Stimulated activated CD8-positive, alpha-beta memory T cell treated with anti-CD3 and anti-CD28 coated beads, Interleukin-7, amount 100 ng/mL, for 1 hour (primary cell): ENCODE measurements around the gene MED12L.
"Not testable (repeated sequence)": the region's sequence is repeated elsewhere in the genome, so short reads cannot be mapped to it uniquely, and the experiment has no call there.

Experiments
- DNase-seq, 2 donors: peaks; one replicate each; pipeline ENCODE4 v3.0.0-alpha.2; 2020; ENCODE audit warnings: low read depth in 2 of 2

Gene MED12L

GRCh38 chr3:151372063-151372820, 286.8 kb downstream of the MED12L start:
- DNase-seq = no peak

GRCh38 chr3:151377768-151378385, 292.4 kb downstream of the MED12L start:
- DNase-seq = no peak

GRCh38 chr3:151379083-151379734, 293.7 kb downstream of the MED12L start:
- no peak for DNase-seq

DNA sequence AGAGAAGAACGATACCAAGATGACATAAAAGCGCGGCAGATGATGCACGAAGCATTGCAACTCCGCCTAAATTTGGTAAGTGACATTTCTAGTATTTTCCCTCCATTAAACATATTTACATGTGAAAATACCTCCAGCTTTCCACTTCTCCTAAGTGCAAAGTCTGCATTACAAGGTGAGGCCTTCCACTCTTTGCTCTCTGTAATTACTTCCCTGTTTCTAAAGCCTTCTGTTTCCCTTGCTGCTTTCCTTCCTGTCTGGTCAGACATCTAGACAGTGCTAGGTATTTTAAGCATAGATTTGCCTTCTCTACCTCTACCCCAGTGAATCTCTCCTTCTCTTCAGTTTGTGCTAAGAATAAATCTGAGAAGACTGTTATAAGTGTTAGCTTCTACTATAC, 297.2 kb downstream of the MED12L start:
- no peak for DNase-seq

DNA sequence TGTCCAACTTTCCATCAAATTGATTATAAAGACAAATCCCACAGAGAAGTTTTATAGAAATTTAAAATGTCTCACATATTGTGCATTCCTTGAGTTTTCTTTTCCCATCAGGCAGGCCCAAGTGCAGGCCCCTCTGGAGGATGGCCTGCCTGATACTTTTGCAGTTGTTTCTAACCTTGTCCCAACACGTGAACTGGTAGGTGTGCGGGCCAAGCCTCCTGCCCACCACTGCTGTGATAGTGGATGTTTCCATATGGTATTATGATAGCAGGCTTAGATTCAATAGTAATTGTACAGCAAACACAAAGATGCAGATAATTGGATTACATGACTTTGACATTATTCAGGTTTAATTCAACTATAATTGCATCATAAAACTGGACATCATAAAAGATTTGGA, 297.6 kb downstream of the MED12L start:
- DNase-seq = no peak

DNA sequence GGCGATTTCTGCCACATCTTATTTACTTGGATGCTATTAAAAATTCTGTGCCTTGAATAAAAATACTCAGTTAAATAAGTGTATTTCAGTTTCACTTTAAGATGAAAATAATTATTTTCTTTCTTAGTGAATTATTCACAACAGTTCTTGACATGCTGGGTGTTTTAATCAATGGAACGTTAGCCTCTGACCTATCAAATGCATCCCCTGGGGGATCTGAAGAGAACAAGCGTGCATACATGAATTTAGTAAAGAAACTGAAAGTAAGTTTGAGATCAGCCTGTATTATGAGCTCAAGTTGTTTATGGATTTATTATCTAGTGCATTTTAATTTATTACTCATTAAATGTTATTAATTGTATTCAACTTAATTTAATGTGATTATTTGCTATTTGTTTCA, 298.5 kb downstream of the MED12L start:
- no peak for DNase-seq

GRCh38 chr3:151384741-151385174, 299.3 kb downstream of the MED12L start, which contains the start of gene P2RY12:
P2RY12 (minus strand) TSS chr3:151384753; CDS start chr3:151338845, 45,908 bp downstream.
- no peak for DNase-seq

GRCh38 chr3:151386056-151386455, 300.6 kb downstream of the MED12L start:
- no peak for DNase-seq

DNA sequence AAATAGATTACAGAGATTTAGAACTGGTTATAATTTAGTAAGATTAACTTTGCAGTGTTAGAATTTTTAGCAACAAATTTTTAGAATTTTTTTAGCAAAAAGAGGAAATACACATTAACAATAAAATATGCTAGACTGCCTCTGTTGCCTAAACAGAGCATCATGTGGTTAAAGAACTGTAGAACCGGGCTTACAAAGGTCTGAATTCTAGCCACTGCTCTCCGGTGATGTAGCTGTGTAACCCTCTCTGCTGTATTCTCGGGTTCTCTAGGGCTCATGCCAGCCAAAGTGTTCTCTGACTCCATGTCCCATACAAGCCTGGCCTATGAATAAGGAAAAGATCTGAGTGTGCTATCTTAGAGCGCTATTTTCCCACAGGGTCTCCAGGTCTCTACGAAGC, 302.0 kb downstream of the MED12L start:
- DNase-seq = no peak

DNA sequence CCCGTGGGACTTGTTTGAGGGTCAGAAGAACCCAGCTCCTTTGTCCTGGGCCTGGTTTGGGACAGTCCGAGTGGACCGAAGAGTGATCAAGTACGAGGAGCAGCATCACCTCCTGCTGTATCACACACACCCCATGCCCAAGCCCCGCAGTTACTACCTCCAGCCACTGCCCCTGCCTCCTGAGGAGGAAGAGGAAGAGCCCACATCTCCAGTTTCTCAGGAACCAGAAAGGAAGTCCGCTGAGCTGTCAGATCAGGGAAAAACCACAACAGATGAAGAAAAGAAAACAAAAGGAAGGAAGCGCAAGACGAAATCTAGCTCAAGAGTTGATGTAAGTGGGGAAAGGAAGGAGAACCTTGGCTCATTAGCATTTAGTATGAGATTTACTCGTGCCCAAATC, 302.4 kb downstream of the MED12L start:
- DNase-seq = no peak

- no peak for DNase-seq
Observed at GRCh38 chr3:151391720-151392119, 306.3 kb downstream of the MED12L start.

DNA sequence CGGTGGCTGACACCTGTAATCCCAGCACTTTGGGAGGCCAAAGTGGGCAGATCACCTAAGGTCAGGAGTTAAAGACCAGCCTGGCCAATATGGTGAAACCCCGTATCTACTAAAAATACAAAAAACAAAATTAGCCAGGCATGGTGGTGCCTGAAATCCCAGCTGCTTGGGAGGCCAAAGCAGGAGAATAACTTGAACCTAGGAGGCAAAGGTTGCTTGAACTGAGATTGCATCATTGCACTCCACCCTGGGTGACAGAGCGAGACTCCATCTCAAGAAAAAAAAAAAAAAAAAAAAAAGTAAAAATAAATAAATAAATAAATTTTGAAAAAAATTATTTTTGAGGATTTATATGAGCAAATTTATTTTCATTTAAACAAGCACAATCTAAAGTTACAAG, 306.7 kb downstream of the MED12L start:
- DNase-seq = not testable (repeated sequence)

DNA sequence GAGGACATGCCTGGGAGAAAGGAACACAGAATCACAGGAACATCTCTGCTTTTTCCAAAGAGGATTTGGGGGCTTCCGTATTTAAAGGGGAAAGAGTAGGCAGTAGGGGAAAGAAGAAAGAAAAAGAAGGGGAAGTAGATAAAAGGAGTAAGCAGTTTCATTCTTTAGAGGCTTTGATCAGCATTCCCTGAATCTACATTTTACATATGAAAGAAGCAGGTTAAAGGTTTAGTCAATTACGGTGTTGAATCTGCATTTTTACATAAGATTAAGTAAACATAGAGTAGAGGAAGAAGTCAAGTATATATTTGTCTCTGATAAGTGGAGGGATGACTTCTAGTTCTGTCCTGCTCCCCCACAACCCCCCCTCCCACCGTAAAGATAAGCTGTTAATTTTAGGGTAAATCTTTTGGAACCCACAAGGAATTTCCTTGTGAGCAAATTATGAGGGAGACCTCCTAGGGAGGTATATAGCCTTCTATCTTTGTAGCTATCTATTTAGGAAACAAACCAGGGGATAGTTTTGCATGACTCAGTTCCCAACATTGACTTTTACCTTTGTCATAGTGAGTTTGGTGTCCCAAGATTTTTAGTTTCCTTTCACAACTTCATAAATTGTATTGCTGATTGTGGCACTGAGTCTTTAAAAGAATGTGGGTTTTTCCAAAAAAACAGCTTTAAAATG, 307.8 kb downstream of the MED12L start:
- no peak for DNase-seq

- DNase-seq = no peak
Observed at GRCh38 chr3:151393941-151394340, 308.5 kb downstream of the MED12L start.

DNA sequence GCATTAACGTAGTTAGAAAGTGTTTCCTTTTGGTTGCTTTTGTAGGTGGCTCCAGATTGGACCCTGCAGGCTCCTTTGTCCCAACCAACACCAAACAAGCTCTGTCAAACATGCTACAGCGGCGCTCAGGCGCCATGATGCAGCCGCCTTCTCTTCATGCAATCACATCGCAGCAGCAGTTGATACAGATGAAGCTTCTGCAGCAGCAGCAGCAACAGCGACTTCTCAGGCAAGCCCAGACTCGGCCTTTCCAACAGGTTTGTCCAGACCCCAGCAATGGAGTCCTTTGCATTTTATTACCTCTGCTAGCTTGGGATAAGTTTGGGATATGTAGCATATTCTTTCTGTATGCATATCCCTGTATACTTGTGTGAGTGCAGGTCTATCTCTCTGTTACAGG, 309.1 kb downstream of the MED12L start:
- DNase-seq = no peak

GRCh38 chr3:151395806-151396205, 310.3 kb downstream of the MED12L start:
- DNase-seq = no peak

DNA sequence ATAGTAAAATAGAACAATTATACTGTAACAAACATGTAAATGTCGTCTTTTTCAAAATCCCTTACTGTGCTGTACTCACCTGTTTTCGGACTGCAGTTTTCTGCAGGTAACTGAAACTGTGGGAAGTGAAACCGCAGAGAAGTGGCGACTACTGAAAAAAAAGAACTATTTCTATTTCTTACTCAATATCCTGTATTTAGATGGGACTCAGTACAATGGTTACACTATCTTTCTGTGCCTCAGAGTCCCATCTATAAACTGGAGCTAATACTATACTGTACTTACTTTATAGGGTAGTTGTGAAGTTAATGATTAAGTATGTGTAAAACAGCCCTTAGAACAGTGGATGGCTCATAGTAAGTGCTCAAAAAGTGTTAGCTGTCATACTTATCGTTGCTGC, 313.4 kb downstream of the MED12L start:
- no peak for DNase-seq

DNA sequence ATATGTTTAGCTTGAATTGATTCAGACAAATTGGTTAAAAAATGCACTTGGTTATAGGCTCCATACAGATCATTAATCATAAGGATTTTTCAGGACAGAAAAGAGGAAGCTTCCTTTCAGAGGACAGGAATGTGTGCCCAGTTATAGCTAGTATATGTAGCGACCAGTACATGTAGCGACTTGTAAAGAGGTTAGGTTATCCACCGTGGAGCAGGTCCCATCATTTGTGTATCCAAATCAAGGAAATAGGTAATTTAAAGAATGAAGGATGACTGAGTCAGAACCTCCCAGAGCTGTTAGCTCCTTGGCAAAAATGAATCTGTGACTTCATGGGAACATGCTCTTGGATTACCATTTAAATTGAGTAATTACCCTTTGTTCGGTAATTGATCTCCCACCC, 314.9 kb downstream of the MED12L start:
- DNase-seq = no peak

GRCh38 chr3:151402349-151402748, 316.9 kb downstream of the MED12L start:
- no peak for DNase-seq

GRCh38 chr3:151403246-151403645, 317.8 kb downstream of the MED12L start:
- no peak for DNase-seq

- DNase-seq = no peak
Observed at GRCh38 chr3:151404316-151404715, 318.9 kb downstream of the MED12L start.

DNA sequence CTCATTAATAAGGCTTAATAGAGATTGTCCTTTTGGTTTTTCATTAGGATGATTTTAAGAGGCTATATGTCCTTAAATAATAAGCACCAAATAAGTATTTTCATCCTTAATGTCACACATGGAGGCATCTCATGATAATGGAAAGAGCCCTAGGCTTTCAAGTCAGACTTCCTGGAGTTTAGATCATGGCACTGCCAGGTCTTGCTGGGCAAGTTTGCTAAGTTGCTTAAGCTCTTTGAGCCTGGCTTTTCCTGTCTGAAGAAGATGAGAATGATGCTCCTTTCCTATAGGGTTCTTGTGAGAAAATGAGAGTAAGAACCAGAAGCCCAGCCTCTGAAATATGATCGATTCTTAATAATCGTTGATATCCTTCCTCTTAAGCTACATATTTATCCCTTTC, 322.5 kb downstream of the MED12L start:
- no peak for DNase-seq
